Vagina (tissue), 2 donors: ENCODE measurements around the gene LHB.

ENCODE experiments used
- CTCF ChIP-seq, 3 experiments: fragments of 450-650 bp in 2 of 3; fragments of 200-600 bp in 1 of 3; sonication (generic) in 1 of 3; IDR thresholded peaks; one replicate each; pipeline ENCODE4 v1.5.1; 2017 to 2019; ENCODE audit warnings: antibody characterized with exemption in 3 of 3, mild to moderate bottlenecking in 2 of 3, moderate library complexity in 2 of 3
- POLR2A ChIP-seq, 2 donors: fragments of 450-650 bp; IDR thresholded peaks; one replicate each; pipeline ENCODE4 v1.6.1; 2017; ENCODE audit warnings: antibody characterized with exemption in 2 of 2, mild to moderate bottlenecking in 2 of 2, moderate library complexity in 2 of 2

- no peak for TF ChIP-seq CTCF (IDR thresholded peaks at IDR 0.05)
- TF ChIP-seq POLR2A (IDR thresholded peaks at IDR 0.05), result no peak
Measured at GRCh38 chr19:48988286-48988685, 28.6 kb downstream of the LHB start.
